Lower leg skin (tissue), 3 donors: Measurements from ENCODE around the gene ZFAND3.

Source experiments
- POLR2A ChIP-seq, 2 donors: fragments of 450-650 bp; IDR thresholded peaks; one replicate each; pipeline ENCODE4 v1.6.1; 2016 to 2017; ENCODE audit warnings: antibody characterized with exemption in 2 of 2, mild to moderate bottlenecking in 1 of 2, moderate library complexity in 1 of 2
- TF ChIP-seq, protein P1 (sequence below), 3 donors: fragments of 450-650 bp; IDR thresholded peaks; one replicate each; pipeline ENCODE4 v1.5.1; 2016; ENCODE audit warnings: antibody characterized with exemption in 3 of 3, mild to moderate bottlenecking in 3 of 3, moderate library complexity in 2 of 3

- TF ChIP-seq POLR2A (IDR thresholded peaks at IDR 0.05): no peak
- TF ChIP-seq, protein P1, sequence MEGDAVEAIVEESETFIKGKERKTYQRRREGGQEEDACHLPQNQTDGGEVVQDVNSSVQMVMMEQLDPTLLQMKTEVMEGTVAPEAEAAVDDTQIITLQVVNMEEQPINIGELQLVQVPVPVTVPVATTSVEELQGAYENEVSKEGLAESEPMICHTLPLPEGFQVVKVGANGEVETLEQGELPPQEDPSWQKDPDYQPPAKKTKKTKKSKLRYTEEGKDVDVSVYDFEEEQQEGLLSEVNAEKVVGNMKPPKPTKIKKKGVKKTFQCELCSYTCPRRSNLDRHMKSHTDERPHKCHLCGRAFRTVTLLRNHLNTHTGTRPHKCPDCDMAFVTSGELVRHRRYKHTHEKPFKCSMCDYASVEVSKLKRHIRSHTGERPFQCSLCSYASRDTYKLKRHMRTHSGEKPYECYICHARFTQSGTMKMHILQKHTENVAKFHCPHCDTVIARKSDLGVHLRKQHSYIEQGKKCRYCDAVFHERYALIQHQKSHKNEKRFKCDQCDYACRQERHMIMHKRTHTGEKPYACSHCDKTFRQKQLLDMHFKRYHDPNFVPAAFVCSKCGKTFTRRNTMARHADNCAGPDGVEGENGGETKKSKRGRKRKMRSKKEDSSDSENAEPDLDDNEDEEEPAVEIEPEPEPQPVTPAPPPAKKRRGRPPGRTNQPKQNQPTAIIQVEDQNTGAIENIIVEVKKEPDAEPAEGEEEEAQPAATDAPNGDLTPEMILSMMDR (IDR thresholded peaks at IDR 0.05): no peak
Measured at GRCh38 chr6:37906121-37906520, 86.6 kb downstream of the ZFAND3 start.
